Activated CD8-positive, alpha-beta T cell treated with anti-CD3 and anti-CD28 coated beads for 36 hours (primary cell): ENCODE data around the gene NUDT14. TPM values are rescaled to one million over a fixed set of nuclear protein-coding genes. Genes with fewer than 3 reads are reported as not detected.

Source experiments
- ATAC-seq: fragments of 200-7000 bp; cut with Tn5 transposase; one replicate; pipeline ENCODE4 v1.10.0; 2021; ENCODE audit warnings: mild to moderate bottlenecking, moderate library complexity
- CTCF ChIA-PET: fragments of 350-600 bp; sonication (Branson Sonifier 250); formaldehyde crosslinking; loops from one replicate; lab custom pipeline; 2021; ENCODE audit warnings: antibody characterized with exemption; lab: Charles Lee
- POLR2A ChIA-PET: fragments of 350-600 bp; sonication (Branson Sonifier 250); formaldehyde crosslinking; loops from one replicate; lab custom pipeline; 2021; ENCODE audit warnings: antibody characterized with exemption; lab: Charles Lee
- DNase-seq: peaks from one replicate; pipeline ENCODE4 v3.0.0-alpha.2; 2020
- H3K27ac Mint-ChIP-seq: one replicate; pipeline ENCODE4 v1.8.0; 2021; ENCODE audit warnings: mild to moderate bottlenecking, mixed read lengths
- H3K27me3 Mint-ChIP-seq: one replicate; pipeline ENCODE4 v1.8.0; 2021; ENCODE audit warnings: mixed read lengths
- H3K36me3 Mint-ChIP-seq: one replicate; pipeline ENCODE4 v1.8.0; 2021; ENCODE audit warnings: low read depth, mixed read lengths
- H3K4me1 Mint-ChIP-seq: one replicate; pipeline ENCODE4 v1.8.0; 2021; ENCODE audit warnings: low read depth, mixed read lengths
- H3K4me3 Mint-ChIP-seq: one replicate; pipeline ENCODE4 v1.8.0; 2021; ENCODE audit warnings: mild to moderate bottlenecking, moderate library complexity, mixed read lengths
- H3K9me3 Mint-ChIP-seq: one replicate; pipeline ENCODE4 v1.8.0; 2021; ENCODE audit warnings: mixed read lengths
- intact Hi-C: fragments of 100-400 bp; cut with micrococcal nuclease; formaldehyde crosslinking; loops from one replicate; pipeline ENCODE4 v1.10.0; 2022
- total RNA-seq, 2 experiments: library from RNA; stranded (reverse); gene quantifications; one replicate each; pipeline ENCODE4 v1.2.3, GENCODE V29; 2021
- TF ChIP-seq, protein P1 (sequence below): fragments of 200-600 bp; IDR thresholded peaks from one replicate; pipeline ENCODE4 v1.8.0; 2022; ENCODE audit warnings: antibody characterized with exemption, mild to moderate bottlenecking

The NUDT14 gene
- total RNA-seq, 2 experiments from 2014 or later, result 9.3 to 9.7 TPM

DNA sequence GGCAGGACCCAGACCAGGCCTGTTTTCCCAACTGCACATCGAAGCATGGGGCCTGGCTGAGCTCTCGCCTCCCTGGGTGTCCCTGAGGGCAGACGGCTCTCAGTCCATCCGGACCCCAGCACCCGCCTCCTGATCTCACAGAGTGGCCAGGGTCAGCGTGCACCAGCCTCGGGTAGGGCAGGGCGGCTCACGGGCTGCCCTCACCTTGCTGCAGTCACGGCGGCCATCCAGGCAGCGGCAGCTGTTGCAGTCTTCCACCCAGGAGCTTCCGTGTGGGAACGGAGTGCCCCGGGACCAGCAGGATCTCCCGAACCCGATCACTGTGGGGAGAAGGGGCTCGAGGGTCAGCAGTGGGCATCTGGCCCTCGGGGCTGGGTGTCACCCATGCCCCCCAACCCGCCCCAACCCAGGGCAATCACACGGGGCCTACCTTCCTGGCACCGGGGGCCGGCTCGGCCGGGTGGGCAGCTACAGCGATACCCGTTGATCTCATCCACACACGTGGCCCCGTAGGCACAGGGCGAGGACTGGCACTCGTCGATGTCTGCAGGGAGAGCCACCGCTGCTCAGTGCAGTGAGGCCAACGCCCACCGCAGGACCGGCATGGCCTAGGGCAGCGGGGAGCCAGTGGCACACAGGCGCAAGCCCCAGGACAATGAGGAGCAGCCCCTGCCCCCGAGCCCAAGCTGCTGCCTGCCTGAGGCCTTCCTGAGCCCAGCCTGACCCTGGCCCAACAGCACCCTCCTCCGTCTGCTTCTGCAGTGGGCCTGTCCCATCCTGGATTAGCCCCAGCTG lies 34.7 kb downstream of the NUDT14 start:
- Mint-ChIP-seq H3K27me3 (no peaks in the 10 kb centered on the region), H3K36me3 (no peaks in the 10 kb centered on the region), H3K4me3 (no peak overlapping the region), H3K27ac (no peak overlapping the region), H3K9me3 (no peaks in the 10 kb centered on the region), H3K4me1 (no peaks in the 10 kb centered on the region)
- TF ChIP-seq, protein P1, sequence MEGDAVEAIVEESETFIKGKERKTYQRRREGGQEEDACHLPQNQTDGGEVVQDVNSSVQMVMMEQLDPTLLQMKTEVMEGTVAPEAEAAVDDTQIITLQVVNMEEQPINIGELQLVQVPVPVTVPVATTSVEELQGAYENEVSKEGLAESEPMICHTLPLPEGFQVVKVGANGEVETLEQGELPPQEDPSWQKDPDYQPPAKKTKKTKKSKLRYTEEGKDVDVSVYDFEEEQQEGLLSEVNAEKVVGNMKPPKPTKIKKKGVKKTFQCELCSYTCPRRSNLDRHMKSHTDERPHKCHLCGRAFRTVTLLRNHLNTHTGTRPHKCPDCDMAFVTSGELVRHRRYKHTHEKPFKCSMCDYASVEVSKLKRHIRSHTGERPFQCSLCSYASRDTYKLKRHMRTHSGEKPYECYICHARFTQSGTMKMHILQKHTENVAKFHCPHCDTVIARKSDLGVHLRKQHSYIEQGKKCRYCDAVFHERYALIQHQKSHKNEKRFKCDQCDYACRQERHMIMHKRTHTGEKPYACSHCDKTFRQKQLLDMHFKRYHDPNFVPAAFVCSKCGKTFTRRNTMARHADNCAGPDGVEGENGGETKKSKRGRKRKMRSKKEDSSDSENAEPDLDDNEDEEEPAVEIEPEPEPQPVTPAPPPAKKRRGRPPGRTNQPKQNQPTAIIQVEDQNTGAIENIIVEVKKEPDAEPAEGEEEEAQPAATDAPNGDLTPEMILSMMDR, result no peak
- ATAC-seq (no peak), DNase-seq (no peak)
- ChIA-PET POLR2A (interaction anchor here (0.6 kb wide), 1 partner anchor 239 kb away, joined by 3 read pairs; no protein-coding TSS in a partner anchor), CTCF (no interaction called here)
- intact Hi-C loops, result no loop called here

DNA sequence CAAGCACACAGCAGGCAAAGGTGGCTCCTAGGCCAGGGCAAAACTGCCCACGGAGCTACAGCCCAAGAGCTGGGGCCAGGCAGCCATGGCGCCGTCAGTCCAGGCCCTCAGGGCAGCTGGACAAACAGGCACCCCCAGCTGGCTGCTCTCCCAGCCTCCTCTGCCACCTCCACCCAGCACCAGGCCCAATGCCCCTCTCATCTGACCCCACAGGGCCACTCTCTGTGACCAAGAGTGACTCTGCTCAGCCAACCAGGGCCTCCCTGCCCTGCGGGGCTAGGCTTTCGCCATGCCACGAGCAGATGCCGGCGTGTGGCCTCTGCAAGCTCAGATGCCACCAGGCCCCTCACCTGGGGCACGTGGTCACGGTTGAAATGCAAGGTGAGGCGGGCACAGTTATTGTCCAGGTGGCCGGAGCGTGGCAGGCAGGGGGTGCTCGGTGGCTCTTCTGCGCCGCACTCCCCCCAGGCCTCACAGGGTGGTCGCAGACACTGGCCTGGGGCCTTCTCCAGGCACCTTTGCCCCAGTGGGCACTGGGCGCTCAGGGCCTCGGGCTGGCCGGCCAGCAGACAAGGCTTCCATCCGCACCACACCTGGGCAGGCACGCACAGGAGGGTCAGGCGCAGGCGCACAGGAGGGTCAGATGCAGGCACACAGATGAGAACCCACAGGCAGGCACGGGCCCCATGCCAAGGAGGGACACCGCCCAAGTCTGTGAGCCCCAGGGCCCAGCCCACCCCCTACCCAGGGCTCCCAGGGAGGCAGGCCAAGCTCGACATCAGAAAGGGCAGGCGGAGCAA lies 35.5 kb downstream of the NUDT14 start:
- intact Hi-C loops, result no loop called here
- POLR2A ChIA-PET, result interaction anchor here (0.6 kb wide), 1 partner anchor 238 kb away, joined by 3 read pairs; no protein-coding TSS in a partner anchor
- no peaks in the 10 kb centered on the region for H3K4me1 Mint-ChIP-seq

DNA sequence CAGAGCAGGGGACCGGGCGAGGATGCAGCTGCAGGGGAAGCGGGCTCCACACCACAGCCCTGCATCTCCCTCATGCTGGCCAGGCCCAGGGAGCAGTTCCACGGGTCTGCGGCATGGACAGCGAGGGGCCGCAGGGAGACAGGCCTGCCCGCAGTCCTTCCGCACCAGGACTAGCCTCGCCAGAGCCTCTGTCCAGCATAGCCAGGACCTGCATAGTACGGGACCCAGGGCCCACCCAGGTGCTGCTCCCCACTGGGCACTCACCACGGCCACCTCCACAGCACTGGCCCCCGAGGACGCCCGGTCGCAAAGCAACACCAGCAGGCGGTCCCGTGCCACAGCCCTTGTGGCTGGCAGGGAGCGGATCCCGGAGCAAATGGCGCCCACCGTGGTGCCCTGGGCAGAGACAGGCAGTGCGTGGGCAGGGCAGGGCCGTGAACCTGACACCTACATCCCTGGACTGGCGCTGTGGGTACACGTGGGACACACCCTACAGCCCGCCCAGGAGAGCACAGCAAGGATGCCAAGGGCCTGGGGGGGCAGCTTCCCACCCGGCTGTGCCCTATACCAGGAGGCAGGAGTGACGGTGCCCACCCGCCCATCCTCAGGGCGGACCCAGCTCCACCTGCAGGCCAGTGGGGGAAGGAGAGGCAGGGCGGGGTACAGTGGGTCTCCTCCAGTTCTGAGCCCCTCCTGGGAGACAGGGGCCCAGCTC lies 36.3 kb downstream of the NUDT14 start:
- CTCF ChIA-PET, result no interaction called here
- no peak overlapping the region for H3K4me3 Mint-ChIP-seq
- POLR2A ChIA-PET, result no interaction called here
- H3K27me3 Mint-ChIP-seq, result no peaks in the 10 kb centered on the region
- ATAC-seq (no peak), DNase-seq (no peak)
- H3K9me3 Mint-ChIP-seq, result peaks cover 4% of the 10 kb centered on the region
- H3K4me1 Mint-ChIP-seq, result no peaks in the 10 kb centered on the region
- H3K27ac Mint-ChIP-seq, result no peak overlapping the region
- no peaks in the 10 kb centered on the region for H3K36me3 Mint-ChIP-seq
- TF ChIP-seq, protein P1, result no peak
- intact Hi-C loops, result no loop called here

More for the DNA sequence above, 35.5 kb downstream of the NUDT14 start:
- no peaks in the 10 kb centered on the region for H3K27me3 Mint-ChIP-seq
- no peak overlapping the region for H3K27ac Mint-ChIP-seq
- TF ChIP-seq, protein P1, result no peak
- H3K36me3 Mint-ChIP-seq, result no peaks in the 10 kb centered on the region
- ATAC-seq (no peak), DNase-seq (no peak)
- H3K4me3 Mint-ChIP-seq, result no peak overlapping the region
- no peaks in the 10 kb centered on the region for H3K9me3 Mint-ChIP-seq
- CTCF ChIA-PET, result no interaction called here

DNA sequence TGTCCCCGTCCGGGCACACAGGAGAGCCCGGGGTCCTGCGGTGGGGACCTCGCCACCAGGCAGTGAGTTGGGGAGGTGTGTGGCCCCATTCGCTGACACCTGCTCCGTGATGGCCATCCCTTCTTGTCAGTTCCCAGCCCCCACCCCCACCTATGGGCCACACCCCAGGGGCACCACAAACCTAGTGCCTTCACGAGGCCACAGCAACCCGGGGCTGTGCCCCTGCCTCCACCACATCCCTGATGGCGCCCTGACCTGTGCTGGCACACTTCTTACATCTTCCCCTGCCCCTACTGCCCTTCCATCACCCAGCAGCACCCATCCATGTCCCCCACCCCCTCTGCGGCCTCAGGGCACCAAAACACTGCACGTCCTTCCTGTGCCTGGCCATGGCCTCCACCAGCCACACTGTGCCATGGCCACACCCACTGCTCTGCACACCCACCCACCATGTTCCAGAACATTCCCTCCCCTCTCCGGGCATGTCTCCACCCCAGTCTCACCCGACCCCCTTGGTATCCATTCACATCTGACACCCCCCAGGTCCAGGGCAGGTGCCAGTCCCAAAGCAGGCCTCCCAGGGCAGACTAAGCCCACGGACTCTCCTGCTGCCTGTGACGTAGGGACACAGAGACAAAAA lies 37.0 kb downstream of the NUDT14 start:
- POLR2A ChIA-PET, result no interaction called here
- Mint-ChIP-seq H3K4me1 (no peaks in the 10 kb centered on the region), H3K4me3 (no peak overlapping the region), H3K9me3 (peaks cover 4% of the 10 kb centered on the region), H3K27ac (no peak overlapping the region), H3K27me3 (no peaks in the 10 kb centered on the region), H3K36me3 (no peaks in the 10 kb centered on the region)
- intact Hi-C loops, result no loop called here
- DNase-seq, result no peak
- CTCF ChIA-PET, result no interaction called here
- TF ChIP-seq, protein P1, result no peak
- no peak for ATAC-seq
